Esophagus muscularis mucosa (tissue), 4 donors: Measurements from ENCODE around the gene POMT2.

Experiments used
- CTCF ChIP-seq, 3 experiments: fragments of 200-600 bp in 2 of 3; fragments of 450-650 bp in 1 of 3; sonication (generic) in 2 of 3; IDR thresholded peaks; one replicate each; pipeline ENCODE4 v1.5.1; 2017 to 2019; ENCODE audit warnings: antibody characterized with exemption in 3 of 3, mild to moderate bottlenecking in 2 of 3, moderate library complexity in 1 of 3
- EP300 ChIP-seq: sonication (generic); formaldehyde crosslinking; IDR thresholded peaks from one replicate; pipeline ENCODE4 v1.6.1; 2017; ENCODE audit warnings: antibody characterized with exemption
- POLR2A ChIP-seq: fragments of 450-650 bp; IDR thresholded peaks from one replicate; pipeline ENCODE4 v1.6.1; 2017; ENCODE audit warnings: antibody characterized with exemption, moderate library complexity, mild to moderate bottlenecking, low read depth
- POLR2AphosphoS5 ChIP-seq, 2 donors: sonication (generic); formaldehyde crosslinking; IDR thresholded peaks; one replicate each; pipeline ENCODE4 v1.6.1; 2017; ENCODE audit warnings: antibody characterized with exemption in 2 of 2

- TF ChIP-seq CTCF (IDR thresholded peaks at IDR 0.05): no peak
- no peak for TF ChIP-seq POLR2A
- TF ChIP-seq POLR2AphosphoS5 (IDR thresholded peaks at IDR 0.05): no peak
- TF ChIP-seq EP300: no peak
Observed at GRCh38 chr14:77355811-77356210, 35.1 kb upstream of the POMT2 start.
